Mesenchymal stem cell (in vitro differentiated cells and primary cell): ENCODE measurements around the gene RBM17.

Experiments used
- DNase-seq: peaks from one replicate; pipeline ENCODE4 v3.0.0-alpha.2; 2013
- H2AFZ ChIP-seq: one replicate; pipeline ENCODE4 v1.6.1; 2013; ENCODE audit warnings: low read depth, mild to moderate bottlenecking, control low read depth, inconsistent platforms, low read length, moderate library complexity
- H2AK5ac ChIP-seq: 2 replicates; pipeline ENCODE4 v1.6.1; 2013; ENCODE audit warnings: low read length, moderate library complexity, mild to moderate bottlenecking, inconsistent platforms; ENCODE audit not compliant: severe bottlenecking
- H2BK120ac ChIP-seq: one replicate; pipeline ENCODE4 v1.6.1; 2013; ENCODE audit warnings: low read depth, mild to moderate bottlenecking, inconsistent platforms, low read length, moderate library complexity
- H2BK12ac ChIP-seq, 2 experiments: one replicate each; pipeline ENCODE4 v1.6.1; 2013; ENCODE audit warnings: inconsistent platforms in 2 of 2, low read length in 2 of 2, mild to moderate bottlenecking in 2 of 2, moderate library complexity in 2 of 2, control low read depth in 1 of 2
- H2BK15ac ChIP-seq: one replicate; pipeline ENCODE4 v1.6.1; 2013; ENCODE audit warnings: mild to moderate bottlenecking, low read depth, inconsistent platforms; ENCODE audit not compliant: poor library complexity, severe bottlenecking
- H2BK5ac ChIP-seq: 2 replicates; pipeline ENCODE4 v1.6.1; 2013; ENCODE audit warnings: low read depth, mild to moderate bottlenecking, low read length, control low read depth, inconsistent platforms; ENCODE audit not compliant: poor library complexity, severe bottlenecking
- H3K14ac ChIP-seq, 2 experiments: one replicate each; pipeline ENCODE4 v1.6.1; 2013; ENCODE audit warnings: inconsistent platforms in 2 of 2, low read length in 2 of 2, control low read depth in 1 of 2, mild to moderate bottlenecking in 1 of 2, moderate library complexity in 1 of 2
- H3K18ac ChIP-seq, 2 experiments: one replicate each; pipeline ENCODE4 v1.6.1; 2013; ENCODE audit warnings: inconsistent platforms in 2 of 2, low read length in 2 of 2, control low read depth in 1 of 2, low read depth in 1 of 2, mild to moderate bottlenecking in 1 of 2
- H3K23ac ChIP-seq, 2 experiments: one replicate each; pipeline ENCODE4 v1.6.1; 2013; ENCODE audit warnings: inconsistent platforms in 2 of 2, low read length in 2 of 2, mild to moderate bottlenecking in 2 of 2, moderate library complexity in 2 of 2, control low read depth in 1 of 2
- H3K27ac ChIP-seq: 2 replicates; pipeline ENCODE4 v1.5.1; 2013; ENCODE audit warnings: mild to moderate bottlenecking, moderate library complexity, low read length, control low read depth, inconsistent platforms; ENCODE audit not compliant: poor library complexity, severe bottlenecking
- H3K27me3 ChIP-seq, 2 experiments: 2 replicates each; pipeline versions ENCODE4 v1.6.1 to v1.7.0; 2013; ENCODE audit warnings: low read length in 2 of 2, mild to moderate bottlenecking in 2 of 2, moderate library complexity in 2 of 2, control low read depth in 1 of 2, inconsistent platforms in 1 of 2; ENCODE audit not compliant: control insufficient read depth in 1 of 2, insufficient read depth in 1 of 2
- H3K36me3 ChIP-seq, 2 experiments: 2 replicates each; pipeline versions ENCODE4 v1.6.1 to v1.7.0; 2013; ENCODE audit warnings: low read length in 2 of 2, control low read depth in 1 of 2, inconsistent platforms in 1 of 2, low read depth in 1 of 2, mild to moderate bottlenecking in 1 of 2; ENCODE audit not compliant: insufficient read depth in 2 of 2, control insufficient read depth in 1 of 2
- H3K4ac ChIP-seq, 2 experiments: one replicate each; pipeline ENCODE4 v1.6.1; 2013; ENCODE audit warnings: inconsistent platforms in 2 of 2, low read length in 2 of 2, mild to moderate bottlenecking in 2 of 2, moderate library complexity in 2 of 2, control low read depth in 1 of 2, low read depth in 1 of 2
- H3K4me1 ChIP-seq: 2 replicates; pipeline ENCODE4 v1.6.1; 2013; ENCODE audit warnings: low read depth, low read length, control low read depth; ENCODE audit not compliant: control insufficient read depth, insufficient read depth
- H3K4me2 ChIP-seq: 2 replicates; pipeline ENCODE4 v1.6.1; 2013; ENCODE audit warnings: low read length, mild to moderate bottlenecking, inconsistent platforms; ENCODE audit not compliant: poor library complexity, severe bottlenecking
- H3K4me3 ChIP-seq, 2 experiments: 2 replicates each; pipeline versions ENCODE4 v1.5.1 to v1.7.0; 2013; ENCODE audit warnings: low read length in 2 of 2, mild to moderate bottlenecking in 2 of 2, control low read depth in 1 of 2, low read depth in 1 of 2; ENCODE audit not compliant: insufficient read depth in 1 of 2
- H3K79me1 ChIP-seq: replicated peaks from 2 replicates; pipeline ENCODE4 v1.6.1; 2013; ENCODE audit warnings: mild to moderate bottlenecking, control low read depth, low read length, inconsistent platforms; ENCODE audit not compliant: poor library complexity, severe bottlenecking
- H3K9ac ChIP-seq: 2 replicates; pipeline ENCODE4 v1.7.0; 2013; ENCODE audit warnings: mild to moderate bottlenecking, low read length, moderate library complexity
- H3K9me3 ChIP-seq: 2 replicates; pipeline ENCODE4 v1.7.0; 2013; ENCODE audit warnings: mild to moderate bottlenecking, low read length; ENCODE audit not compliant: control insufficient read depth
- H4K8ac ChIP-seq: one replicate; pipeline ENCODE4 v1.6.1; 2013; ENCODE audit warnings: inconsistent platforms, mild to moderate bottlenecking, low read length, moderate library complexity
- H4K91ac ChIP-seq: one replicate; pipeline ENCODE4 v1.6.1; 2013; ENCODE audit warnings: mild to moderate bottlenecking, low read length, inconsistent platforms
- WGBS: methylation state at CpG from one replicate; pipeline ENCODE4 v1.1.7; 2013; ENCODE audit warnings: mixed read lengths; 5-methylcytosine and 5-hydroxymethylcytosine counted together

RBM17 gene

DNA sequence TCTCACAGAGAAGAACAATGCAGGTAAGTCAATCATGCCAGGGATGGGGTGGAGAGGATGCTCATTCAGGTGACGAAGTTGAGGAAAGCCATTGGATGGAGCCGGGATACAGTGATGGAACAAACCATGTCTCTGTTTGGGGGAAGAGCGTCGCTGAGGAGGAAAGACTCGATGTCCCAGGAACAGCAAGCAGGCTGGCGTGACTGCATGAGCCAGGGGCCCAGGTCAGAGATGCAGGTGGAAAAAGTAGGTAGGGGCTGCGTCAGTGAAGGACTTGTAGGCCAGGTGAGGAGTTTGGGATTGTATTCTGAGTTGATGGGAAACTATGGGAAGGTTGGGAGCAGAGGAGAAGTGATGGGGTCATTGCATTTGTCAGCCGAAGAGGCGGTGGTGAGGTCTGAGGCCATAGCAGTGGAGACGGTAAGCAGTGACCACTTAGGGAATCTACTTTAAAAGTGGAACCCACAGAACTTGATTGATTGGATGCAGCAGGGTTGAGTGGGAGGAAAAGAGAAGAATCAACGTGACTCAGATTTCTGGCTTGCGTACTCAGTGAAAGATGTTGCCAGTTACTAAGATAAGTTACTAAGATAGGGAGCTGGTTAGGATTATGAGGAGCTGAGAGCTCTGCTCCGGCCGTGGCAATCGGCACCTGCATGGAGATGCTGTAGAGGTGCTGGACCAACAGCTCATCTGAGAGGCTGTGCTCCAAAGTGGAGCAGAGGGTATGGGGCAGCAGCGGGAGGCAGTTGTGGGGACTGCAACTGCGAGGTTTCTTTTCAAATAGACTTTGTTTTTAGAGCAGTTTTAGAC lies 14.1 kb upstream of the RBM17 start:
- Histone ChIP-seq H4K91ac (no peak overlapping the region), H3K36me3 (no peaks in the 10 kb centered on the region), H2BK15ac (no peak overlapping the region), H3K4ac (no peak overlapping the region), H4K8ac (no peak overlapping the region), H2BK12ac (no peak overlapping the region), H3K18ac (no peak overlapping the region), H3K4me2 (no peak overlapping the region), H3K23ac (no peak overlapping the region), H3K14ac (no peak overlapping the region), H3K9ac (peak overlapping the region; percentile 17), H2BK5ac (no peak overlapping the region), H2BK120ac (no peak overlapping the region), H2AK5ac (no peak overlapping the region), H3K79me1 (no peaks in the 10 kb centered on the region), H3K27ac (no peak overlapping the region), H3K4me1 (no peaks in the 10 kb centered on the region), H3K9me3 (no peaks in the 10 kb centered on the region), H2AFZ (no peak overlapping the region), H3K27me3 (peaks cover 20 to 27% of the 10 kb centered on the region in 2 experiments), H3K4me3 (peak overlapping the region in 1 of 2 experiments; percentile 66)
- DNase-seq, result no peak
- 75% methylated on average over 17 of the region's 17 CpGs for WGBS

DNA sequence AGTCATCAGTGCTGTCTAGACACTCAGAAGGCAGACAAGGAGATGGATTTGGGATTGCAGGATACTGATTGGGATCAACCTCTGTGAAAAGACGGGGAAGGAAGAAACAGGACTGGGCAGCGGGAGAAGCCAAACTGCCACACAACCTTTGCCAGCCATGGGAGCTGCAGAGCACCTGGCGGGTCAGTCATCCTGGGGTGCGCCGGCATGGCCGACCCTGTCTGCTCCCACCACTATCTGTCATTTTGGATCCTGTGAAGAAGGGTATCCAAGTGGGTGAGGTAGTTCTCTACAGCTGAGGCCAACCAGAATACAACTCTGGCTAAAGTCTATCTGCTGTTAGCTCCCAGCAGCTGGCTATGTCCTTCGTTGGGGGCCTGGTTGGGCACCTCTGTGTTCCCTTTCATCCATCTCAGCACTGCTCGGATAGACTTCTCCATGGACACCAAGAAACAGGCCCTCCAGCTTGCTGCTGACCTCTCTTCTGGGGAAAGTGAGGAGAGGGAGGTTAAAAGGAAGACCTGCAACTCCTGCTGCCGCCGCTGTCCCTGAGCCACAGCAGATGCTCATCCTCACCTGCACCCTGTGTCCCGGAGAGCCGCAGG lies 11.7 kb upstream of the RBM17 start:
- Histone ChIP-seq H2BK120ac (no peak overlapping the region), H3K4ac (no peak overlapping the region), H3K27me3 (peaks cover 21 to 22% of the 10 kb centered on the region in 2 experiments), H2BK15ac (no peak overlapping the region), H3K27ac (no peak overlapping the region), H3K4me1 (no peaks in the 10 kb centered on the region), H3K4me3 (no peak overlapping the region), H3K23ac (no peak overlapping the region), H4K8ac (no peak overlapping the region), H3K36me3 (no peaks in the 10 kb centered on the region), H2AFZ (no peak overlapping the region), H3K4me2 (no peak overlapping the region), H3K14ac (peak overlapping the region in 1 of 2 experiments; percentile 8), H3K9ac (no peak overlapping the region), H3K79me1 (no peaks in the 10 kb centered on the region), H4K91ac (no peak overlapping the region), H3K18ac (no peak overlapping the region), H2AK5ac (no peak overlapping the region), H2BK5ac (no peak overlapping the region), H3K9me3 (no peaks in the 10 kb centered on the region), H2BK12ac (no peak overlapping the region)
- DNase-seq, result no peak
- WGBS, result 81% methylated on average over 11 of the region's 12 CpGs

DNA sequence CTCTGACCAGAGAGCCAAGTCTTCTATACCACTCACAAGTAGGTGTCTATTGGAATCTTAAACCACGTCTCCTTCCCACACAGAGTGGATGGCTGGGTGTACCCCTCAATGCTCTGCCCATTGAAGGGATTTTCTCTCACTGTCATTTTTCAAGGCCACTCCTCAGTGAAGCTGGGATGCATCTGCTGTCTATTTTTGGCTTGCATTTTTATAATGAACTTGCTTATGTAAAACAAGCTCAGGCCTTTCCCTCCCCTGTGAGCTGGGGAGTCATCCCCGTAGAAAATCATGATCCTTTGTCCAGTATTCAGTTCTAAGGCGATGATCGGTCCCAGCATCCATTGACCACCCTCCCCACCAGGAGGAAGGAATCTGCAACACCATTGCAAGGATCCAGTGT lies 9.8 kb upstream of the RBM17 start:
- Histone ChIP-seq H3K36me3 (no peaks in the 10 kb centered on the region), H4K91ac (no peak overlapping the region), H3K79me1 (no peaks in the 10 kb centered on the region), H3K4ac (no peak overlapping the region), H3K14ac (no peak overlapping the region), H3K27me3 (peaks cover 24 to 40% of the 10 kb centered on the region in 2 experiments), H3K9me3 (no peaks in the 10 kb centered on the region), H2BK120ac (no peak overlapping the region), H3K27ac (no peak overlapping the region), H3K4me1 (no peaks in the 10 kb centered on the region), H2BK15ac (no peak overlapping the region), H3K4me3 (no peak overlapping the region), H2AK5ac (no peak overlapping the region), H2AFZ (no peak overlapping the region), H2BK5ac (no peak overlapping the region), H3K18ac (no peak overlapping the region), H4K8ac (no peak overlapping the region), H2BK12ac (no peak overlapping the region), H3K9ac (no peak overlapping the region), H3K23ac (no peak overlapping the region), H3K4me2 (no peak overlapping the region)
- 77% methylated on average over 4 of the region's 4 CpGs for WGBS
- DNase-seq, result no peak

DNA sequence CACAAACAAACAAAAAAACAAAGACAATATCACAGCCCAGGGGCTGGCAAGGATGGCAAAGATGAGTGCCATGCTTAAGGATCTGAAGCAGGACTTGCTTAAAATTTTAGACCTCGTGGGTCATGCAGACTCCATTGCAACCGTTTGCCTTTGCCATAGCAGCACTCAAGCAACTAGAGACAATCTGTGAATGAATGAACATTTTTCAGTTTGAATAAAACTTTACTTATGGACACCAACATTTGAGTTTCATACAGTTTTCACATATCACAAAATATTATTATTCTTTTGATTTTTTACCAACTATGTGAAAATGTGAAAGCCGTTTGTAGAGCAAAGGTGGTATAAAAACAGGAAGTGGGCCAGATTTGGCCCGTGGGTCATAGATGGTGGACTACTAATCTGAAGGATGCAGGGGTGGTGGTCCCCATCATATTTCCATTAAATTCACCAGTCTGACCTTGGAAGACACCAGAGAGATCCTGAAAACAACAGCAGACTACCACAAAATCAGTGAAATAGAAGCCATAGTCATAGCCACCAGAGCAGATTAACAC lies 8.3 kb upstream of the RBM17 start:
- 73% methylated on average over 3 of the region's 4 CpGs for WGBS

More for the DNA sequence above, 8.3 kb upstream of the RBM17 start:
- no peak overlapping the region for H3K4me3 ChIP-seq
- no peak overlapping the region for H3K14ac ChIP-seq
- no peaks in the 10 kb centered on the region for H3K4me1 ChIP-seq
- no peak overlapping the region for H2BK120ac ChIP-seq
- no peak overlapping the region for H2BK12ac ChIP-seq
- no peaks in the 10 kb centered on the region for H3K79me1 ChIP-seq
- H2BK5ac ChIP-seq, result no peak overlapping the region
- no peak overlapping the region for H3K27ac ChIP-seq
- H3K18ac ChIP-seq, result no peak overlapping the region
- H3K23ac ChIP-seq, result no peak overlapping the region
- no peak overlapping the region for H4K91ac ChIP-seq
- DNase-seq, result no peak
- no peaks in the 10 kb centered on the region for H3K36me3 ChIP-seq
- no peak overlapping the region for H3K4ac ChIP-seq
- H3K4me2 ChIP-seq, result no peak overlapping the region
- no peak overlapping the region for H2AFZ ChIP-seq
- H2BK15ac ChIP-seq, result no peak overlapping the region
- H3K9ac ChIP-seq, result no peak overlapping the region
- no peak overlapping the region for H4K8ac ChIP-seq
- no peaks in the 10 kb centered on the region for H3K9me3 ChIP-seq
- no peak overlapping the region for H2AK5ac ChIP-seq
- peaks cover 24 to 38% of the 10 kb centered on the region in 2 experiments for H3K27me3 ChIP-seq
